K562 (cell line): ENCODE results near the gene CCPG1. TPM values are rescaled to one million over a fixed set of nuclear protein-coding genes. Genes with fewer than 3 reads are reported as not detected.

Experiments
- ATAC-seq: fragments of 200-7000 bp; cut with Tn5 transposase; 3 replicates; pipeline ENCODE4 v1.9.1; 2020; ENCODE audit warnings: moderate library complexity
- BruUV-seq: library from RNA; stranded (reverse); fragments of 400-500 nt; replicated peaks from 2 replicates; lab custom pipeline; 2021; lab: Mats Ljungman, UMichigan
- CTCF ChIA-PET: fragments of 300-600 bp; formaldehyde crosslinking; extraction: SDS; loops from one replicate; lab custom pipeline; 2021; ENCODE audit warnings: low intra/inter-chr PET ratio; lab: Yijun Ruan, JAX
- POLR2A ChIA-PET: fragments of 300-600, 350-650 bp; sonication (Branson Sonifier 250); formaldehyde crosslinking; extraction: SDS; loops from one replicate; lab custom pipeline; 2021; ENCODE audit warnings: antibody characterized with exemption, inconsistent platforms; lab: Yijun Ruan, JAX
- DNase-seq, 4 experiments: peaks; one replicate each; pipeline versions ENCODE4 v3.0.0 to v3.0.0-alpha.2; 2011 to 2018; ENCODE audit warnings: low spot score in 3 of 4, mixed read lengths in 3 of 4; ENCODE audit errors: extremely low read depth in 1 of 4
- FAIRE-seq: peaks from 2 replicates; lab custom pipeline; 2011; peaks lifted over from hg19 to GRCh38; lab: Jason Lieb, UNC
- H2AFZ ChIP-seq: 2 replicates; pipeline ENCODE4 v1.6.0; 2011; ENCODE audit warnings: low read depth, low read length, control low read depth, inconsistent platforms
- H3K27ac ChIP-seq: fragments of 200-600 bp; 3 replicates; pipeline ENCODE4 v1.8.0; 2011; ENCODE audit warnings: low read depth, mild to moderate bottlenecking, control low read depth, inconsistent platforms, low read length, moderate library complexity, mixed read lengths; ENCODE audit errors: extremely low read depth
- H3K27me3 ChIP-seq, 2 experiments: fragments of 300-600 bp in 1 of 2; 2 replicates in 1 of 2; 3 replicates in 1 of 2; pipeline versions ENCODE4 v1.6.0 to v1.8.0; 2011; ENCODE audit warnings: inconsistent platforms in 2 of 2, low read length in 2 of 2, mild to moderate bottlenecking in 1 of 2, mixed read lengths in 1 of 2, moderate library complexity in 1 of 2; ENCODE audit not compliant: control insufficient read depth in 2 of 2, insufficient read depth in 2 of 2
- H3K36me3 ChIP-seq: fragments of 300-600 bp; 3 replicates; pipeline ENCODE4 v1.8.0; 2011; ENCODE audit warnings: mild to moderate bottlenecking, low read length, inconsistent platforms; ENCODE audit not compliant: control insufficient read depth, insufficient read depth
- H3K4me1 ChIP-seq, 2 experiments: fragments of 200-600 bp in 1 of 2; replicated peaks in 1 of 2; 2 replicates in 1 of 2; 3 replicates in 1 of 2; pipeline versions ENCODE4 v1.5.1 to v1.8.0; 2011; ENCODE audit warnings: inconsistent platforms in 2 of 2, low read length in 2 of 2, mild to moderate bottlenecking in 1 of 2, mixed read lengths in 1 of 2, moderate library complexity in 1 of 2; ENCODE audit not compliant: control insufficient read depth in 2 of 2, insufficient read depth in 2 of 2
- H3K4me2 ChIP-seq: 2 replicates; pipeline ENCODE4 v1.6.1; 2011; ENCODE audit warnings: low read length, control low read depth, inconsistent platforms, mixed read lengths; ENCODE audit not compliant: insufficient read depth
- H3K4me3 ChIP-seq: fragments of 200-600 bp; sonication (generic), shearing (Covaris generic); 2 replicates; pipeline ENCODE4 v1.5.1; 2016; ENCODE audit warnings: control low read depth, inconsistent platforms
- H3K79me2 ChIP-seq: fragments of 200-600 bp; 3 replicates; pipeline ENCODE4 v1.8.0; 2011; ENCODE audit warnings: low read length, inconsistent platforms; ENCODE audit not compliant: control insufficient read depth, insufficient read depth
- H3K9ac ChIP-seq, 2 experiments: 2 replicates each; pipeline versions ENCODE4 v1.6.0 to v1.6.1; 2011; ENCODE audit warnings: low read depth in 2 of 2, low read length in 2 of 2, control low read depth in 1 of 2, inconsistent platforms in 1 of 2, mild to moderate bottlenecking in 1 of 2, mixed read lengths in 1 of 2; ENCODE audit not compliant: insufficient read depth in 1 of 2
- H3K9me1 ChIP-seq: one replicate; pipeline ENCODE4 v1.6.0; 2011; ENCODE audit warnings: inconsistent platforms, mild to moderate bottlenecking, low read length, moderate library complexity; ENCODE audit not compliant: control insufficient read depth, insufficient read depth
- H3K9me3 ChIP-seq: replicated peaks from 2 replicates; pipeline ENCODE4 v1.5.1; 2011; ENCODE audit warnings: low read depth, low read length, inconsistent platforms; ENCODE audit not compliant: control insufficient read depth, insufficient read depth
- H4K20me1 ChIP-seq: replicated peaks from 2 replicates; pipeline ENCODE4 v1.6.1; 2011; ENCODE audit warnings: low read length, inconsistent platforms, mixed read lengths; ENCODE audit not compliant: control insufficient read depth, insufficient read depth
- BDP1 ChIP-seq: IDR thresholded peaks from 3 replicates; pipeline ENCODE4 v1.6.1; 2011; ENCODE audit not compliant: insufficient read length, insufficient read depth
- DMBX1 ChIP-seq: fragments of 250-450 bp; sonication (Bioruptor Pico); IDR thresholded peaks from 2 replicates; pipeline ENCODE4 v1.8.0; 2022; ENCODE audit warnings: inconsistent platforms, mild to moderate bottlenecking, moderate library complexity, borderline replicate concordance
- E4F1 ChIP-seq: fragments of 250-450 bp; sonication (Bioruptor Pico); IDR thresholded peaks from 2 replicates; pipeline ENCODE4 v1.5.0; 2021; ENCODE audit warnings: mild to moderate bottlenecking, borderline replicate concordance
- ETV1 ChIP-seq: fragments of 450-650 bp; conservative IDR thresholded peaks from 2 replicates; pipeline ENCODE4 v1.6.1; 2016; ENCODE audit warnings: missing genetic modification characterization, control low read depth, low read depth, missing compliant biosample characterization
- GATA2 ChIP-seq: sonication (generic); formaldehyde crosslinking; IDR thresholded peaks from 2 replicates; pipeline ENCODE4 v1.4.0; 2020; ENCODE audit warnings: mild to moderate bottlenecking, missing genetic modification reagents
- IRF2 ChIP-seq: sonication (generic); formaldehyde crosslinking; IDR thresholded peaks from 2 replicates; pipeline ENCODE4 v1.8.1; 2022; ENCODE audit warnings: mild to moderate bottlenecking, missing genetic modification reagents
- KDM5B ChIP-seq: fragments of 200-600 bp; sonication (generic); IDR thresholded peaks from 2 replicates; pipeline ENCODE4 v1.6.1; 2012; ENCODE audit warnings: low read depth, mild to moderate bottlenecking, moderate library complexity, low read length, control low read depth, inconsistent platforms; ENCODE audit not compliant: insufficient replicate concordance
- PHF8 ChIP-seq: fragments of 200-600 bp; sonication (generic); IDR thresholded peaks from 2 replicates; pipeline ENCODE4 v1.6.1; 2012; ENCODE audit warnings: mixed run types, mild to moderate bottlenecking, inconsistent platforms, low read length, moderate library complexity, borderline replicate concordance
- PHTF2 ChIP-seq: fragments of 250-450 bp; sonication (Bioruptor Pico); IDR thresholded peaks from 2 replicates; pipeline ENCODE4 v1.5.0; 2021; ENCODE audit warnings: mild to moderate bottlenecking
- POU5F1 ChIP-seq: fragments of 150-350 bp; IDR thresholded peaks from 2 replicates; pipeline ENCODE4 v1.6.1; 2014; ENCODE audit warnings: borderline replicate concordance, low read length, low read depth, mild to moderate bottlenecking; ENCODE audit not compliant: partially characterized antibody
- SAFB2 ChIP-seq: fragments of 200-400 bp; formaldehyde crosslinking; IDR thresholded peaks from 2 replicates; pipeline ENCODE4 v1.6.1; 2018; ENCODE audit warnings: borderline replicate concordance, low read length, low read depth, moderate library complexity; ENCODE audit not compliant: severe bottlenecking
- SRSF1 ChIP-seq: fragments of 200-400 bp; formaldehyde crosslinking; IDR thresholded peaks from 2 replicates; pipeline ENCODE4 v1.6.1; 2017; ENCODE audit warnings: mild to moderate bottlenecking, low read depth, low read length, moderate library complexity
- ZBTB12 ChIP-seq: fragments of 250-450 bp; sonication (Bioruptor Pico); IDR thresholded peaks from 2 replicates; pipeline ENCODE4 v1.4.0; 2020
- ZFP36 ChIP-seq: fragments of 150-350 bp; IDR thresholded peaks from 2 replicates; pipeline ENCODE4 v1.6.1; 2018; ENCODE audit warnings: low read length, low read depth; ENCODE audit not compliant: partially characterized antibody
- ZNF589 ChIP-seq: fragments of 200-800 bp; sonication (Bioruptor generic); IDR thresholded peaks from 2 replicates; pipeline ENCODE4 v1.6.1; 2016; ENCODE audit warnings: low read depth, missing genetic modification characterization, missing compliant biosample characterization
- ZNF764 ChIP-seq: fragments of 250-450 bp; sonication (Bioruptor Pico); IDR thresholded peaks from 2 replicates; pipeline ENCODE4 v1.4.0; 2020; ENCODE audit warnings: low read depth, mild to moderate bottlenecking, moderate library complexity
- WGBS: fragments of 100-300 bp; shearing (Covaris generic); methylation state at CpG from one replicate; pipeline ENCODE4 v1.1.6; 2016; ENCODE audit warnings: low coverage, mixed read lengths; ENCODE audit not compliant: insufficient coverage; ENCODE audit errors: missing lambda C conversion rate; 5-methylcytosine and 5-hydroxymethylcytosine counted together
- in situ Hi-C: fragments of 300-500 bp; cut with MboI; formaldehyde crosslinking; loops from 4 replicates; pipeline ENCODE4 v1.15.0; 2018; ENCODE audit warnings: inconsistent platforms, mixed read lengths
- intact Hi-C: fragments of 100-400 bp; cut with micrococcal nuclease; formaldehyde crosslinking; loops from 2 replicates; pipeline ENCODE4 v1.14.2; 2022
- polyA plus RNA-seq, 8 experiments: library from polyadenylated mRNA; depleted of rRNA in 4 of 8; stranded (reverse) in 5 of 8; unstranded in 3 of 8; fragments of >200 nt; fragmentation: Nextera tagmentation in 2 of 8; fragmentation: Illumina TruSeq in 1 of 8; extraction: Ambion mirVana in 2 of 8; extraction: Trizol in 1 of 8; gene quantifications; 2 replicates each; pipeline versions ENCODE4 v1.2.1 to v1.2.3, GENCODE V29; 2011 to 2014; ENCODE audit warnings: inconsistent platforms in 1 of 8, missing spikeins in 1 of 8
- total RNA-seq, 7 experiments: library from RNA; depleted of rRNA in 6 of 7; stranded (reverse); fragments of >200 nt in 6 of 7; fragmentation: Illumina TruSeq in 2 of 7; extraction: Trizol in 2 of 7; gene quantifications; 2 replicates each; pipeline versions ENCODE4 v1.2.1 to v1.2.3, GENCODE V29; 2011 to 2021; ENCODE audit warnings: low replicate concordance in 1 of 7
- TF ChIP-seq, protein P1 (sequence below): fragments of 450-650 bp; conservative IDR thresholded peaks from 2 replicates; pipeline ENCODE4 v1.6.1; 2016; ENCODE audit warnings: missing genetic modification characterization, low read depth, mild to moderate bottlenecking, missing compliant biosample characterization, moderate library complexity

Gene CCPG1
- total and polyA plus RNA-seq, 9 of the 15 experiments (the other 6 are each of a cell fraction or from before 2014, with no cell fraction given), result 33.0 to 54.9 (median 41.1) TPM

DNA sequence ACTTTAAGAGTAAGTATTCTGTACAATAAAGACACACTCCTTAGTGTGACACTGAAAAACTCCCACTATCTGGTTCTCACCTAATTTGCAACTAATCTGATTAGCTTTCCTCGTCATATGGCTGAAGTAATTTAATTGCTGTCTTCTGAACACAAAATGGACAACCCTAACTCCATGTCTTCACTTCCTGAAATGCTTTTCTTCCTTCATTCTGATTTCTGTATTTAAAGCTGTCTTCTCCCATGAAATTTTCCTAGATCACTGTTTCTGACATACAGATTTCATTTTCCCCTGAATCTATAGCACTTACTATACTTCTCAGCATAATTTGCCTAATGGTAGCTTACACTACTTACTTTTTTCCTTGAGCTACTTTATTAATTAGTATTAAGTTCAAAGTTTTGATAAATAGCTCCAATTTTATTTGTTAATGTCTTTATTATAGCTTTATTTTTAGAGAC is 6.3 kb downstream of the CCPG1 start:
- FAIRE-seq, result no peak
- Histone ChIP-seq H3K9me3 (no peaks in the 10 kb centered on the region), H2AFZ (peak overlapping the region; percentile 37), H3K9me1 (no peaks in the 10 kb centered on the region), H3K27me3 (no peaks in the 10 kb centered on the region), H3K4me1 (peaks cover 26 to 47% of the 10 kb centered on the region in 2 experiments), H3K4me3 (peak overlapping the region; percentile 7; the same call in 1 of the 2 replicates), H3K27ac (peak overlapping the region; percentile 75), H3K79me2 (peaks cover 98% of the 10 kb centered on the region), H3K4me2 (peak overlapping the region; percentile 61), H3K36me3 (peaks cover 9% of the 10 kb centered on the region; the same call in 1 of the 3 replicates), H4K20me1 (no peaks in the 10 kb centered on the region), H3K9ac (peak overlapping the region; percentile 59 to 84; a peak in 3 of 4 replicates)
- ATAC-seq, result no peak
- CTCF ChIA-PET, result no interaction called here
- POLR2A ChIA-PET, result interaction anchor here (0.6 to 1.3 kb wide), 5 partner anchors 9 to 1059 kb away, joined by 3 to 6 read pairs (median 4); no protein-coding TSS in a partner anchor
- peak in 1 of 4 experiments; percentile 18 for DNase-seq
- in situ Hi-C loops, result no loop called here
- intact Hi-C loops, result loop anchor here (2.0 kb wide), 1 partner anchor 83 kb away; the partner anchor contains the start of genes PIGB and PIGBOS1
- BruUV-seq, result no TSS peak
- WGBS, result 0% methylated on average over 1 of the region's 1 CpG
- TF ChIP-seq, protein P1, sequence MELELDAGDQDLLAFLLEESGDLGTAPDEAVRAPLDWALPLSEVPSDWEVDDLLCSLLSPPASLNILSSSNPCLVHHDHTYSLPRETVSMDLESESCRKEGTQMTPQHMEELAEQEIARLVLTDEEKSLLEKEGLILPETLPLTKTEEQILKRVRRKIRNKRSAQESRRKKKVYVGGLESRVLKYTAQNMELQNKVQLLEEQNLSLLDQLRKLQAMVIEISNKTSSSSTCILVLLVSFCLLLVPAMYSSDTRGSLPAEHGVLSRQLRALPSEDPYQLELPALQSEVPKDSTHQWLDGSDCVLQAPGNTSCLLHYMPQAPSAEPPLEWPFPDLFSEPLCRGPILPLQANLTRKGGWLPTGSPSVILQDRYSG (tag), result peak; percentile 87
- TF ChIP-seq SAFB2 (no peak), PHTF2 (CRISPR knock-in tag) (no peak), IRF2 (CRISPR knock-in tag) (no peak), KDM5B (no peak), E4F1 (CRISPR knock-in tag) (peak; percentile 71; the same call in 1 of the 2 replicates), BDP1 (no peak), GATA2 (CRISPR knock-in tag) (no peak), ZBTB12 (CRISPR knock-in tag) (no peak), POU5F1 (no peak), SRSF1 (no peak), ZNF764 (CRISPR knock-in tag) (no peak), ETV1 (tag) (0 out of 2 replicates have a peak, but pooled peaks have one; percentile 28), DMBX1 (CRISPR knock-in tag) (peak; percentile 88; the same call in 1 of the 2 replicates), ZNF589 (CRISPR knock-in tag) (peak; percentile 97), ZFP36 (no peak), PHF8 (no peak)
